Esophagus squamous epithelium (tissue), 5 donors: ENCODE results near the gene RAB30. TPM values are rescaled to one million over a fixed set of nuclear protein-coding genes. Genes with fewer than 3 reads are reported as not detected.
A peak's percentile ranks its signal among the peaks of the same experiment; 100 is the strongest.

Experiments used
- DNase-seq: peaks from one replicate; lab custom pipeline; 2025; lab: John Stamatoyannopoulos, UW
- H3K27ac ChIP-seq, 4 donors: fragments of 200-600 bp; sonication (generic); one replicate each; pipeline ENCODE4 v1.5.1; 2016 to 2019; ENCODE audit warnings: mild to moderate bottlenecking in 1 of 4
- H3K27me3 ChIP-seq, 4 donors: fragments of 200-600 bp; sonication (generic); 1 replicate in 3 of 4; 2 replicates in 1 of 4; pipeline versions ENCODE4 v1.5.1 to v1.6.0; 2017 to 2021; ENCODE audit warnings: antibody characterized with exemption in 1 of 4
- H3K36me3 ChIP-seq, 3 donors: fragments of 200-600 bp; sonication (generic); one replicate each; pipeline ENCODE4 v1.5.1; 2016 to 2019
- H3K4me1 ChIP-seq, 3 donors: fragments of 200-600 bp; sonication (generic); one replicate each; pipeline ENCODE4 v1.5.1; 2017 to 2019
- H3K4me3 ChIP-seq, 4 donors: fragments of 200-600 bp; sonication (generic); 1 replicate in 3 of 4; 2 replicates in 1 of 4; pipeline ENCODE4 v1.5.1; 2016 to 2019; ENCODE audit warnings: mild to moderate bottlenecking in 2 of 4, moderate library complexity in 1 of 4
- H3K9me3 ChIP-seq, 3 donors: fragments of 200-600 bp; sonication (generic); one replicate each; pipeline ENCODE4 v1.5.1; 2016 to 2019
- POLR2A ChIP-seq, 4 donors: fragments of 450-650 bp; IDR thresholded peaks; one replicate each; pipeline ENCODE4 v1.6.1; 2017; ENCODE audit warnings: antibody characterized with exemption in 4 of 4, mild to moderate bottlenecking in 4 of 4, moderate library complexity in 3 of 4
- WGBS, 2 donors: methylation state at CpG; one replicate each; pipeline ENCODE4 v1.1.5; 2018; 5-methylcytosine and 5-hydroxymethylcytosine counted together
- intact Hi-C: fragments of 100-400 bp; cut with DNase I; formaldehyde crosslinking; loops from one replicate; pipeline ENCODE4 v1.15.0; 2022
- total RNA-seq, 4 donors: library from RNA; depleted of rRNA; stranded (reverse); fragments of >200 nt; gene quantifications; one replicate each; pipeline ENCODE4 v1.1.0, GENCODE V29; 2016
- TF ChIP-seq, protein P1 (sequence below), 6 experiments: fragments of 450-650 bp in 4 of 6; fragments of 200-600 bp in 2 of 6; sonication (generic) in 2 of 6; IDR thresholded peaks; one replicate each; pipeline ENCODE4 v1.5.1; 2016 to 2019; ENCODE audit warnings: antibody characterized with exemption in 6 of 6, mild to moderate bottlenecking in 4 of 6, moderate library complexity in 4 of 6
- donor health status: DM: yes; HTN: yes; CAD: no.

RAB30 gene
- total RNA-seq, 4 donors from 2014 or later, result 2.2 to 8.7 (median 6.0) TPM

DNA sequence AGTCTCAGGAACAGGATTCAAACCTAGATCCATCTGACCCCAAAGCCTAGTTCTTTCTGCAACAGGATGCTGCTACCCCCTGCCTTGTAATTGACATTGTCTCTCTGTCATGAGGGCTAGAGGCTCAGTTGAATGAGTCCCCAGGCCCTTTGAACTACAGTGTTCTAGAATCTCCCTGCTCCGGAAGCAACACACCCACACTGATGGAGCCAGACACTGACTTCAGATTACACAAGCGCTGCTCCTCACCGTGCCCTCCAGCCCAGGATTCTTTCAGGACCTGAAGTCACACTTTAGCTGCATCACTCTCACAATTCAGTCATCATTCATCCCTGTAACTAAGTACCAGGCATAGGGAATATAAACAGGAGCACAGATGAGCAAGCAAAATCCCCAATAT, 69.6 kb downstream of the RAB30 start:
- no peak overlapping the region for H3K4me3 ChIP-seq
- intact Hi-C loops, result no loop called here
- H3K9me3 ChIP-seq, result no peaks in the 10 kb centered on the region
- no peaks in the 10 kb centered on the region for H3K36me3 ChIP-seq
- 59 to 66% methylated on average over 3 of the region's 3 CpGs for WGBS, 2 donors
- no peak for DNase-seq
- H3K27me3 ChIP-seq, result no peaks in the 10 kb centered on the region
- TF ChIP-seq, protein P1, sequence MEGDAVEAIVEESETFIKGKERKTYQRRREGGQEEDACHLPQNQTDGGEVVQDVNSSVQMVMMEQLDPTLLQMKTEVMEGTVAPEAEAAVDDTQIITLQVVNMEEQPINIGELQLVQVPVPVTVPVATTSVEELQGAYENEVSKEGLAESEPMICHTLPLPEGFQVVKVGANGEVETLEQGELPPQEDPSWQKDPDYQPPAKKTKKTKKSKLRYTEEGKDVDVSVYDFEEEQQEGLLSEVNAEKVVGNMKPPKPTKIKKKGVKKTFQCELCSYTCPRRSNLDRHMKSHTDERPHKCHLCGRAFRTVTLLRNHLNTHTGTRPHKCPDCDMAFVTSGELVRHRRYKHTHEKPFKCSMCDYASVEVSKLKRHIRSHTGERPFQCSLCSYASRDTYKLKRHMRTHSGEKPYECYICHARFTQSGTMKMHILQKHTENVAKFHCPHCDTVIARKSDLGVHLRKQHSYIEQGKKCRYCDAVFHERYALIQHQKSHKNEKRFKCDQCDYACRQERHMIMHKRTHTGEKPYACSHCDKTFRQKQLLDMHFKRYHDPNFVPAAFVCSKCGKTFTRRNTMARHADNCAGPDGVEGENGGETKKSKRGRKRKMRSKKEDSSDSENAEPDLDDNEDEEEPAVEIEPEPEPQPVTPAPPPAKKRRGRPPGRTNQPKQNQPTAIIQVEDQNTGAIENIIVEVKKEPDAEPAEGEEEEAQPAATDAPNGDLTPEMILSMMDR (IDR thresholded peaks at IDR 0.05), result no peak
- TF ChIP-seq POLR2A (IDR thresholded peaks at IDR 0.05), result no peak
- no peak overlapping the region for H3K27ac ChIP-seq
- H3K4me1 ChIP-seq, result peaks cover 0 to 38% (median 11%) of the 10 kb centered on the region in 3 donors

DNA sequence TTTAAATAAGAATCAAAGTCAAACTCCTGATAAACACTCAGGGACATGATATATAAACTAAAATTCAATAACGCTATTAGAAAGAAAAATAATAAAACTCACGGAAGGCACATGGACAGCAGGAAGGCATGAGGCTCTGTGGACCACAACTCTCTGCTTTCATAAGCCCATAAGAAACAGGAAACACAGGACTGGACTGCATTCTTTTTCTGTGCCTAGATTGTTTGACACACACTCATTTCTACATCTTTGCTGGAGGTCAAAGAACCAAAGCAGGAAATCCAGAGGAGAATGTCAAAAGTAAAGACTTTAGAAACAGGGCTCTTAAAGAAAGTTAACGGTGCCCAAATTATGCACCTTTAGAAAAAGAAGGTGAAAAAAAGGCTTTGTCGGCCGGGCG, 71.3 kb downstream of the RAB30 start:
- 93 to 97% methylated on average over 6 of the region's 6 CpGs for WGBS, 2 donors
- peaks cover 0 to 44% (median 15%) of the 10 kb centered on the region in 3 donors for H3K4me1 ChIP-seq
- TF ChIP-seq POLR2A (IDR thresholded peaks at IDR 0.05), result no peak
- TF ChIP-seq, protein P1 (IDR thresholded peaks at IDR 0.05), result no peak

DNA sequence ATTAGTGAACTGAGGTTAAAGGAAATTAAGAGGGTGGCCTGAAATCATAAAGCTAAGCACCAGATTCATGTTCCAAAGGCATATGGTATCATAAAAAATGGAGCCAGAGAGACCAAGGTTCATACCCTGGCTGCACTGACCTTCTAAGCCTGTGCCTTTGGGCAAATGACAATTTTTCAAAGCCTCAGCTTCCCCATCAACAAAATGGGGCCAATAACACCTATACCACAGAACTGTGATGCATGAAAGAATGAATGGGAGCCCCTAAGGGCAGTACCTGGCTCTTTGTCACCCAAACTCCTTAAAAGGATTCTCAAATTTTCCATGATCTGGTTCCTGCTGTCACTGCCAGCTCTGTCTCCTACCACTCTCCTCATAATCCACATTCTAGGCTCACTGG, 72.5 kb downstream of the RAB30 start:
- Histone ChIP-seq H3K4me3 (no peak overlapping the region), H3K4me1 (peaks cover 0 to 55% (median 21%) of the 10 kb centered on the region in 3 donors), H3K9me3 (no peaks in the 10 kb centered on the region), H3K27ac (no peak overlapping the region), H3K36me3 (no peaks in the 10 kb centered on the region), H3K27me3 (no peaks in the 10 kb centered on the region)
- DNase-seq, result no peak
- TF ChIP-seq, protein P1 (IDR thresholded peaks at IDR 0.05), result no peak
- no peak for TF ChIP-seq POLR2A (IDR thresholded peaks at IDR 0.05)
- intact Hi-C loops, result no loop called here

More for the DNA sequence above, 71.3 kb downstream of the RAB30 start:
- no peak for DNase-seq
- no peaks in the 10 kb centered on the region for H3K9me3 ChIP-seq
- no peaks in the 10 kb centered on the region for H3K36me3 ChIP-seq
- H3K27me3 ChIP-seq, result no peaks in the 10 kb centered on the region
- H3K27ac ChIP-seq, result no peak overlapping the region
- intact Hi-C loops, result no loop called here
- H3K4me3 ChIP-seq, result no peak overlapping the region

DNA sequence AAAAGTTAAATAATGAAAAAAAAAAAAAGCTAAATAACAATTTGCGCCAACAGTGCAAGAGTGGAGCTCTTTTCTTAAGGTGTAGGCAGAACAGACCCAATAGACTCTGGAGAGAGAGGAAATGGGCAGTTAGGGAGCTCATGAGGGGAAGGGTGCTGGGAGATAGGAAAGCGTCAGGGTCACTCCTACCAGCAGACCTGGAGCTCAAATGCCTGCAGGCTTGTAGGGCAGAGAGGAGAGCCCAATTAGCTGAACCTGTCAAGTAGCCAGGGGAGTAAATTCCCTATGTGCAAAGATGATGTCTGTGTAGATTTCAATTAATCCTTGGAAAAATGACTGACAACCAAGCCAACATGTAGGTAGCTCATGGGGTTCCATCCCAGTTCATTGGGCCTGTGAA, 73.0 kb downstream of the RAB30 start:
- no peaks in the 10 kb centered on the region for H3K9me3 ChIP-seq
- H3K27ac ChIP-seq, result no peak overlapping the region
- H3K4me1 ChIP-seq, result peaks cover 0 to 61% (median 21%) of the 10 kb centered on the region in 3 donors
- intact Hi-C loops, result no loop called here
- DNase-seq, result no peak
- TF ChIP-seq, protein P1 (IDR thresholded peaks at IDR 0.05), result no peak
- no peak for TF ChIP-seq POLR2A (IDR thresholded peaks at IDR 0.05)
- WGBS, 2 donors, result 85 to 88% methylated on average over 2 of the region's 2 CpGs
- H3K4me3 ChIP-seq, result no peak overlapping the region
- peaks cover 0 to under 1% (median 0%) of the 10 kb centered on the region in 3 donors for H3K36me3 ChIP-seq
- H3K27me3 ChIP-seq, result no peaks in the 10 kb centered on the region

DNA sequence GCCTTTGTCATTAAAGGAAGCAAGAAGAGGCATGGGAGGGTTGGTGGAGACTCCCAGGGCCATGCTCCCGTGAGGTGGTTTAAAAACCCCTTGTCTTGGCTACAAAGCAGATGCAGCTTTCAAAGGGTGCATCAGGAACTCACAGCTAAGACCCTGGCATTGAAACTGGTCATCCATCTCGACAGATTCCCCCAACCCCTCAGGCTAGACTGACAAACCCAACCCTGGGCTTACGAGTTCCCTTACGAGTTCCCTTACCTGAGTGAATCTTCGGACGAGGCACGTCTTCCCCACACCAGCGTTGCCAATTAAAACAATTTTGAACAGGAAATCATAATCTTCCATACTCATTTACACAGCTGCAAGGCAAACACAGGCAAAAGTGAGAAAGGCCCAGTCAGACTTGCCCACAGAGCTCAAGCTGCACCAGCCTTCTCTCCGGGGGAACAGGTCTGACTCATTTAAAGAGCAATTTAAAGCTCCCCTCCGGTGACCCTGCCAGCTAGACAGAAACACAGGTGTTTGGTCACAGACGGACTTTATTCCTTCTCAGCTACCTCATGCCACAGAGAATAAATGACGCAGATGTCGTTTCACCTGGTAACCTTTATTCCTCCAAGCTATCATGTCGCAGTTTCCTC, 74.6 kb downstream of the RAB30 start:
- H3K27ac ChIP-seq, result peak overlapping the region; percentile 36 to 71 (median 52)
- TF ChIP-seq, protein P1 (IDR thresholded peaks at IDR 0.05), result no peak
- TF ChIP-seq POLR2A (IDR thresholded peaks at IDR 0.05), result peak in 1 of 4 donors; percentile 37
- H3K4me1 ChIP-seq, result peaks cover 0 to 68% (median 21%) of the 10 kb centered on the region in 3 donors
- peak overlapping the region in 1 of 4 donors; percentile 34 for H3K4me3 ChIP-seq
- DNase-seq, result no peak
- H3K9me3 ChIP-seq, result no peaks in the 10 kb centered on the region
- H3K36me3 ChIP-seq, result peaks cover 0 to 11% (median 0%) of the 10 kb centered on the region in 3 donors
- WGBS, 2 donors, result 42 to 45% methylated on average over 14 of the region's 14 CpGs
- H3K27me3 ChIP-seq, result no peaks in the 10 kb centered on the region
- intact Hi-C loops, result no loop called here
